Activated gamma-delta T cell treated with anti-CD3 and anti-CD28 coated beads, Interleukin-2, amount 50 U/mL, for 16 hours (primary cell): ENCODE measurements around the gene ZIC5.

Experiments used
- DNase-seq: peaks from one replicate; pipeline ENCODE4 v3.0.0-alpha.2; 2020; ENCODE audit warnings: low read depth

ZIC5 gene

GRCh38 chr13:99971576-99972189 lies at the start of gene ZIC5:
ZIC5 (minus strand) TSS chr13:99971767; CDS start chr13:99971603, 164 bp downstream.
- DNase-seq: no peak

- no peak for DNase-seq
These were observed 48.3 kb upstream of the ZIC5 start for GRCh38 chr13:100019780-100020356.

- DNase-seq: no peak
These were observed 43.1 kb upstream of the ZIC5 start for GRCh38 chr13:100014621-100015020.

GRCh38 chr13:99998261-99998660 lies 26.7 kb upstream of the ZIC5 start:
- DNase-seq: no peak

- no peak for DNase-seq
These were observed 26.2 kb upstream of the ZIC5 start for GRCh38 chr13:99997702-99998214.

GRCh38 chr13:99996381-99996973 lies 24.9 kb upstream of the ZIC5 start:
- DNase-seq: no peak

GRCh38 chr13:99995589-99996380 lies 24.2 kb upstream of the ZIC5 start:
- no peak for DNase-seq

GRCh38 chr13:99995104-99995588 lies 23.6 kb upstream of the ZIC5 start:
- DNase-seq: no peak

- no peak for DNase-seq
These were observed 23.1 kb upstream of the ZIC5 start for GRCh38 chr13:99994638-99995020.

GRCh38 chr13:99993660-99994637 lies 22.4 kb upstream of the ZIC5 start:
- DNase-seq: no peak

GRCh38 chr13:99992949-99993351 lies 21.4 kb upstream of the ZIC5 start:
- no peak for DNase-seq

- no peak for DNase-seq
These were observed 20.5 kb upstream of the ZIC5 start for GRCh38 chr13:99991828-99992775.

GRCh38 chr13:99991013-99991827 lies 19.7 kb upstream of the ZIC5 start:
- DNase-seq: no peak

- no peak for DNase-seq
These were observed 18.8 kb upstream of the ZIC5 start for GRCh38 chr13:99990126-99990977.

GRCh38 chr13:99989276-99990125 lies 17.9 kb upstream of the ZIC5 start:
- no peak for DNase-seq

- DNase-seq: no peak
These were observed 17.1 kb upstream of the ZIC5 start for GRCh38 chr13:99988529-99989275.
